K562 (cell line): ENCODE measurements around the gene SPINT4. TPM values are rescaled to one million over a fixed set of nuclear protein-coding genes. Genes with fewer than 3 reads are reported as not detected.

Source experiments
- ATAC-seq: fragments of 200-7000 bp; cut with Tn5 transposase; 3 replicates; pipeline ENCODE4 v1.9.1; 2020; ENCODE audit warnings: moderate library complexity
- BruUV-seq: library from RNA; stranded (reverse); fragments of 400-500 nt; replicated peaks from 2 replicates; lab custom pipeline; 2021; lab: Mats Ljungman, UMichigan
- CTCF ChIA-PET: fragments of 300-600 bp; formaldehyde crosslinking; extraction: SDS; loops from one replicate; lab custom pipeline; 2021; ENCODE audit warnings: low intra/inter-chr PET ratio; lab: Yijun Ruan, JAX
- POLR2A ChIA-PET: fragments of 300-600, 350-650 bp; sonication (Branson Sonifier 250); formaldehyde crosslinking; extraction: SDS; loops from one replicate; lab custom pipeline; 2021; ENCODE audit warnings: antibody characterized with exemption, inconsistent platforms; lab: Yijun Ruan, JAX
- DNase-seq, 4 experiments: peaks; one replicate each; pipeline versions ENCODE4 v3.0.0 to v3.0.0-alpha.2; 2011 to 2018; ENCODE audit warnings: low spot score in 3 of 4, mixed read lengths in 3 of 4; ENCODE audit errors: extremely low read depth in 1 of 4
- FAIRE-seq: peaks from 2 replicates; lab custom pipeline; 2011; peaks lifted over from hg19 to GRCh38; lab: Jason Lieb, UNC
- H2AFZ ChIP-seq: 2 replicates; pipeline ENCODE4 v1.6.0; 2011; ENCODE audit warnings: low read depth, low read length, control low read depth, inconsistent platforms
- H3K27ac ChIP-seq: fragments of 200-600 bp; 3 replicates; pipeline ENCODE4 v1.8.0; 2011; ENCODE audit warnings: low read depth, mild to moderate bottlenecking, control low read depth, inconsistent platforms, low read length, moderate library complexity, mixed read lengths; ENCODE audit errors: extremely low read depth
- H3K27me3 ChIP-seq, 2 experiments: fragments of 300-600 bp in 1 of 2; 2 replicates in 1 of 2; 3 replicates in 1 of 2; pipeline versions ENCODE4 v1.6.0 to v1.8.0; 2011; ENCODE audit warnings: inconsistent platforms in 2 of 2, low read length in 2 of 2, mild to moderate bottlenecking in 1 of 2, mixed read lengths in 1 of 2, moderate library complexity in 1 of 2; ENCODE audit not compliant: control insufficient read depth in 2 of 2, insufficient read depth in 2 of 2
- H3K36me3 ChIP-seq: fragments of 300-600 bp; 3 replicates; pipeline ENCODE4 v1.8.0; 2011; ENCODE audit warnings: mild to moderate bottlenecking, low read length, inconsistent platforms; ENCODE audit not compliant: control insufficient read depth, insufficient read depth
- H3K4me1 ChIP-seq, 2 experiments: fragments of 200-600 bp in 1 of 2; replicated peaks in 1 of 2; 2 replicates in 1 of 2; 3 replicates in 1 of 2; pipeline versions ENCODE4 v1.5.1 to v1.8.0; 2011; ENCODE audit warnings: inconsistent platforms in 2 of 2, low read length in 2 of 2, mild to moderate bottlenecking in 1 of 2, mixed read lengths in 1 of 2, moderate library complexity in 1 of 2; ENCODE audit not compliant: control insufficient read depth in 2 of 2, insufficient read depth in 2 of 2
- H3K4me2 ChIP-seq: 2 replicates; pipeline ENCODE4 v1.6.1; 2011; ENCODE audit warnings: low read length, control low read depth, inconsistent platforms, mixed read lengths; ENCODE audit not compliant: insufficient read depth
- H3K4me3 ChIP-seq: fragments of 200-600 bp; sonication (generic), shearing (Covaris generic); 2 replicates; pipeline ENCODE4 v1.5.1; 2016; ENCODE audit warnings: control low read depth, inconsistent platforms
- H3K79me2 ChIP-seq: fragments of 200-600 bp; 3 replicates; pipeline ENCODE4 v1.8.0; 2011; ENCODE audit warnings: low read length, inconsistent platforms; ENCODE audit not compliant: control insufficient read depth, insufficient read depth
- H3K9ac ChIP-seq, 2 experiments: 2 replicates each; pipeline versions ENCODE4 v1.6.0 to v1.6.1; 2011; ENCODE audit warnings: low read depth in 2 of 2, low read length in 2 of 2, control low read depth in 1 of 2, inconsistent platforms in 1 of 2, mild to moderate bottlenecking in 1 of 2, mixed read lengths in 1 of 2; ENCODE audit not compliant: insufficient read depth in 1 of 2
- H3K9me1 ChIP-seq: one replicate; pipeline ENCODE4 v1.6.0; 2011; ENCODE audit warnings: inconsistent platforms, mild to moderate bottlenecking, low read length, moderate library complexity; ENCODE audit not compliant: control insufficient read depth, insufficient read depth
- H3K9me3 ChIP-seq: replicated peaks from 2 replicates; pipeline ENCODE4 v1.5.1; 2011; ENCODE audit warnings: low read depth, low read length, inconsistent platforms; ENCODE audit not compliant: control insufficient read depth, insufficient read depth
- H4K20me1 ChIP-seq: replicated peaks from 2 replicates; pipeline ENCODE4 v1.6.1; 2011; ENCODE audit warnings: low read length, inconsistent platforms, mixed read lengths; ENCODE audit not compliant: control insufficient read depth, insufficient read depth
- ARID3A ChIP-seq: IDR thresholded peaks from 2 replicates; pipeline ENCODE4 v1.6.1; 2012; ENCODE audit warnings: low read depth, low read length, improper control_type of control experiment, borderline replicate concordance
- DDX20 ChIP-seq: fragments of 450-650 bp; IDR thresholded peaks from 2 replicates; pipeline ENCODE4 v1.6.1; 2016; ENCODE audit warnings: missing genetic modification characterization, low read depth, mild to moderate bottlenecking, missing compliant biosample characterization, moderate library complexity
- HMG20A ChIP-seq: fragments of 450-650 bp; formaldehyde crosslinking; conservative IDR thresholded peaks from 2 replicates; pipeline ENCODE4 v1.4.0; 2020; ENCODE audit warnings: mild to moderate bottlenecking, mixed read lengths
- MCM3 ChIP-seq: fragments of 450-650 bp; IDR thresholded peaks from 2 replicates; pipeline ENCODE4 v1.6.1; 2016
- MCM7 ChIP-seq, 2 experiments: fragments of 450-650 bp; IDR thresholded peaks; 2 replicates each; pipeline ENCODE4 v1.6.1; 2016 to 2018
- NCOA1 ChIP-seq: fragments of 450-650 bp; IDR thresholded peaks from 2 replicates; pipeline ENCODE4 v1.6.1; 2016; ENCODE audit warnings: low read depth
- NCOA4 ChIP-seq: fragments of 450-650 bp; IDR thresholded peaks from 2 replicates; pipeline ENCODE4 v1.6.1; 2018; ENCODE audit warnings: mild to moderate bottlenecking; ENCODE audit not compliant: partially characterized antibody
- RUNX1 ChIP-seq: sonication (generic); IDR thresholded peaks from 2 replicates; pipeline ENCODE4 v1.6.1; 2016; ENCODE audit warnings: antibody characterized with exemption, low read depth
- TEAD4 ChIP-seq, 2 experiments: sonication (generic) in 1 of 2; formaldehyde crosslinking in 1 of 2; IDR thresholded peaks; 2 replicates each; pipeline versions ENCODE4 v1.6.1 to v1.8.0; 2012 to 2022; ENCODE audit warnings: borderline replicate concordance in 1 of 2, inconsistent platforms in 1 of 2, low read length in 1 of 2, mild to moderate bottlenecking in 1 of 2, missing genetic modification reagents in 1 of 2
- ZKSCAN1 ChIP-seq: fragments of 150-350 bp; IDR thresholded peaks from 2 replicates; pipeline ENCODE4 v1.6.1; 2016; ENCODE audit warnings: low read depth, low read length
- WGBS: fragments of 100-300 bp; shearing (Covaris generic); methylation state at CpG from one replicate; pipeline ENCODE4 v1.1.6; 2016; ENCODE audit warnings: low coverage, mixed read lengths; ENCODE audit not compliant: insufficient coverage; ENCODE audit errors: missing lambda C conversion rate; 5-methylcytosine and 5-hydroxymethylcytosine counted together
- in situ Hi-C: fragments of 300-500 bp; cut with MboI; formaldehyde crosslinking; loops from 4 replicates; pipeline ENCODE4 v1.15.0; 2018; ENCODE audit warnings: inconsistent platforms, mixed read lengths
- intact Hi-C: fragments of 100-400 bp; cut with micrococcal nuclease; formaldehyde crosslinking; loops from 2 replicates; pipeline ENCODE4 v1.14.2; 2022
- polyA plus RNA-seq, 8 experiments: library from polyadenylated mRNA; depleted of rRNA in 4 of 8; stranded (reverse) in 5 of 8; unstranded in 3 of 8; fragments of >200 nt; fragmentation: Nextera tagmentation in 2 of 8; fragmentation: Illumina TruSeq in 1 of 8; extraction: Ambion mirVana in 2 of 8; extraction: Trizol in 1 of 8; gene quantifications; 2 replicates each; pipeline versions ENCODE4 v1.2.1 to v1.2.3, GENCODE V29; 2011 to 2014; ENCODE audit warnings: inconsistent platforms in 1 of 8, missing spikeins in 1 of 8
- total RNA-seq, 7 experiments: library from RNA; depleted of rRNA in 6 of 7; stranded (reverse); fragments of >200 nt in 6 of 7; fragmentation: Illumina TruSeq in 2 of 7; extraction: Trizol in 2 of 7; gene quantifications; 2 replicates each; pipeline versions ENCODE4 v1.2.1 to v1.2.3, GENCODE V29; 2011 to 2021; ENCODE audit warnings: low replicate concordance in 1 of 7
- TF ChIP-seq, protein P1 (sequence below): conservative IDR thresholded peaks from 2 replicates; pipeline ENCODE4 v1.6.1; 2011; ENCODE audit warnings: low read depth, mild to moderate bottlenecking, low read length; ENCODE audit not compliant: control insufficient read depth

Gene SPINT4
- total and polyA plus RNA-seq, 9 of the 15 experiments (the other 6 are each of a cell fraction or from before 2014, with no cell fraction given), result not detected

- Histone ChIP-seq H3K9me1 (no peaks in the 10 kb centered on the region), H3K9ac (no peak overlapping the region), H3K4me3 (no peak overlapping the region), H3K27me3 (peaks cover 0 to 2% of the 10 kb centered on the region in 2 experiments; a peak in 1 of 5 replicates), H4K20me1 (no peaks in the 10 kb centered on the region), H3K9me3 (no peaks in the 10 kb centered on the region), H3K27ac (no peak overlapping the region), H2AFZ (no peak overlapping the region), H3K4me2 (no peak overlapping the region), H3K4me1 (no peaks in the 10 kb centered on the region), H3K36me3 (no peaks in the 10 kb centered on the region), H3K79me2 (no peaks in the 10 kb centered on the region)
- DNase-seq (no peak), ATAC-seq (no peak), FAIRE-seq (no peak)
- TF ChIP-seq, protein P1, sequence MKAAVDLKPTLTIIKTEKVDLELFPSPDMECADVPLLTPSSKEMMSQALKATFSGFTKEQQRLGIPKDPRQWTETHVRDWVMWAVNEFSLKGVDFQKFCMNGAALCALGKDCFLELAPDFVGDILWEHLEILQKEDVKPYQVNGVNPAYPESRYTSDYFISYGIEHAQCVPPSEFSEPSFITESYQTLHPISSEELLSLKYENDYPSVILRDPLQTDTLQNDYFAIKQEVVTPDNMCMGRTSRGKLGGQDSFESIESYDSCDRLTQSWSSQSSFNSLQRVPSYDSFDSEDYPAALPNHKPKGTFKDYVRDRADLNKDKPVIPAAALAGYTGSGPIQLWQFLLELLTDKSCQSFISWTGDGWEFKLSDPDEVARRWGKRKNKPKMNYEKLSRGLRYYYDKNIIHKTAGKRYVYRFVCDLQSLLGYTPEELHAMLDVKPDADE, result no peak
- no peak for TF ChIP-seq RUNX1
- TF ChIP-seq MCM3, result no peak
- TF ChIP-seq ZKSCAN1, result no peak
- TF ChIP-seq NCOA1, result no peak
- no peak for TF ChIP-seq DDX20 (tag)
- TF ChIP-seq NCOA4, result no peak
- no peak for TF ChIP-seq MCM7 (IDR thresholded peaks at IDR 0.05)
- no peak for TF ChIP-seq HMG20A (CRISPR knock-in tag)
- TF ChIP-seq TEAD4 (IDR thresholded peaks at IDR 0.05; ENCODE audit: low read length), result no peak
- TF ChIP-seq TEAD4 (CRISPR knock-in tag; IDR thresholded peaks at IDR 0.05; ENCODE audit: borderline replicate concordance), result no peak
- TF ChIP-seq ARID3A, result no peak
- CTCF ChIA-PET, result no interaction called here
- in situ Hi-C loops, result no loop called here
- WGBS, result 2% methylated on average over 2 of the region's 2 CpGs
- BruUV-seq, result no TSS peak
- intact Hi-C loops, result no loop called here
- POLR2A ChIA-PET, result no interaction called here
Measured at GRCh38 chr20:45695496-45695895, 26.7 kb upstream of the SPINT4 start.
